22Rv1 (cell line): Measurements from ENCODE around the gene DNAJC10.

Source experiments
- ZFX ChIP-seq: fragments of 450-650 bp; IDR thresholded peaks from 2 replicates; pipeline ENCODE4 v1.6.1; 2017; ENCODE audit warnings: antibody characterized with exemption, borderline replicate concordance
- TF ChIP-seq, protein P1 (sequence below): fragments of 450-650 bp; IDR thresholded peaks from 2 replicates; pipeline ENCODE4 v1.5.1; 2017; ENCODE audit warnings: mild to moderate bottlenecking

DNA sequence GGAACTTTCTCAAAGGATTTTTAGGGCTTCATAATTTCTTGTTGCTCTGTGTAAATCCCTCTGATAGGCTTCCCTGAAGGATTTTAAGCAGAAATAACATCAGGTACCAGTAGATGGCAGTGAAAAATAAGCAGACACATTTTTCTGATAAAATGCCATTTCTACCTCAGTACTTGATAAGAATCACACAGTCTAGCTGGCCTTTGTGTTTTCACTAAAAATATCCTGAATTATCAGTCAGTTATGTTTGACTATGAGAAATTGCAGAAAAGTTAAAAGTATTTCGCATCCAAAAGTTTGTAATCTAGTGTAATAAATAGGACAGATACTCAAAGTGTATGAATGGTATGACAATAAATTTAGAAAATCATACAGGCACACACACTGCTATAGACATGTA is 68.7 kb downstream of the DNAJC10 start:
- TF ChIP-seq, protein P1, sequence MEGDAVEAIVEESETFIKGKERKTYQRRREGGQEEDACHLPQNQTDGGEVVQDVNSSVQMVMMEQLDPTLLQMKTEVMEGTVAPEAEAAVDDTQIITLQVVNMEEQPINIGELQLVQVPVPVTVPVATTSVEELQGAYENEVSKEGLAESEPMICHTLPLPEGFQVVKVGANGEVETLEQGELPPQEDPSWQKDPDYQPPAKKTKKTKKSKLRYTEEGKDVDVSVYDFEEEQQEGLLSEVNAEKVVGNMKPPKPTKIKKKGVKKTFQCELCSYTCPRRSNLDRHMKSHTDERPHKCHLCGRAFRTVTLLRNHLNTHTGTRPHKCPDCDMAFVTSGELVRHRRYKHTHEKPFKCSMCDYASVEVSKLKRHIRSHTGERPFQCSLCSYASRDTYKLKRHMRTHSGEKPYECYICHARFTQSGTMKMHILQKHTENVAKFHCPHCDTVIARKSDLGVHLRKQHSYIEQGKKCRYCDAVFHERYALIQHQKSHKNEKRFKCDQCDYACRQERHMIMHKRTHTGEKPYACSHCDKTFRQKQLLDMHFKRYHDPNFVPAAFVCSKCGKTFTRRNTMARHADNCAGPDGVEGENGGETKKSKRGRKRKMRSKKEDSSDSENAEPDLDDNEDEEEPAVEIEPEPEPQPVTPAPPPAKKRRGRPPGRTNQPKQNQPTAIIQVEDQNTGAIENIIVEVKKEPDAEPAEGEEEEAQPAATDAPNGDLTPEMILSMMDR: peak; percentile 67
- TF ChIP-seq ZFX: no peak
